ENCODE data around the gene CDH4. TPM values are rescaled to one million over a fixed set of nuclear protein-coding genes. Genes with fewer than 3 reads are reported as not detected.

The CDH4 gene
- total RNA-seq, 1 donor from 2014 or later: 0.08 TPM

GRCh38 chr20:61629602-61630390 is 377.7 kb downstream of the CDH4 start:
- no peak for DNase-seq (ENCODE audit: missing footprints)
- ATAC-seq: no peak
- intact Hi-C loops (cut with DNase I): no loop called here

- DNase-seq (ENCODE audit: missing footprints): no peak
- intact Hi-C loops (cut with DNase I): no loop called here
Observed at GRCh38 chr20:61630391-61630650, 378.3 kb downstream of the CDH4 start.

GRCh38 chr20:61630816-61631215 is 378.8 kb downstream of the CDH4 start:
- intact Hi-C loops (cut with DNase I): no loop called here
- ATAC-seq (no peak), DNase-seq (ENCODE audit: missing footprints) (no peak)

More at GRCh38 chr20:61630391-61630650, 378.3 kb downstream of the CDH4 start:
- no peak for ATAC-seq

GRCh38 chr20:61631751-61632150 is 379.7 kb downstream of the CDH4 start:
- intact Hi-C loops (cut with DNase I): no loop called here
- ATAC-seq (no peak), DNase-seq (ENCODE audit: missing footprints) (no peak)

- intact Hi-C loops (cut with DNase I): no loop called here
Observed at GRCh38 chr20:61633004-61633403, 380.9 kb downstream of the CDH4 start.

GRCh38 chr20:61634376-61635145 is 382.5 kb downstream of the CDH4 start:
- intact Hi-C loops (cut with DNase I): no loop called here

More at GRCh38 chr20:61633004-61633403, 380.9 kb downstream of the CDH4 start:
- ATAC-seq (no peak), DNase-seq (ENCODE audit: missing footprints) (no peak)

GRCh38 chr20:61635721-61636455 is 383.8 kb downstream of the CDH4 start:
- no peak for DNase-seq (ENCODE audit: missing footprints)
- intact Hi-C loops (cut with DNase I): no loop called here
- ATAC-seq: no peak

More at GRCh38 chr20:61634376-61635145, 382.5 kb downstream of the CDH4 start:
- no peak for DNase-seq (ENCODE audit: missing footprints)
- ATAC-seq: no peak

GRCh38 chr20:61636531-61637116 is 384.6 kb downstream of the CDH4 start:
- intact Hi-C loops (cut with DNase I): no loop called here
- DNase-seq (ENCODE audit: missing footprints): no peak
- no peak for ATAC-seq

- DNase-seq (ENCODE audit: missing footprints) (no peak), ATAC-seq (no peak)
- intact Hi-C loops (cut with DNase I): no loop called here
Observed at GRCh38 chr20:61638802-61639585, 386.9 kb downstream of the CDH4 start.

- DNase-seq (ENCODE audit: missing footprints): no peak
- ATAC-seq: no peak
- intact Hi-C loops (cut with DNase I): no loop called here
Observed at GRCh38 chr20:61640131-61640870, 388.2 kb downstream of the CDH4 start.

- no peak for DNase-seq (ENCODE audit: missing footprints)
- intact Hi-C loops (cut with DNase I): no loop called here
Observed at GRCh38 chr20:61640871-61641245, 388.8 kb downstream of the CDH4 start.

GRCh38 chr20:61643656-61644377 is 391.8 kb downstream of the CDH4 start:
- ATAC-seq: peak; percentile 85
- DNase-seq (ENCODE audit: missing footprints): no peak
- intact Hi-C loops (cut with DNase I): no loop called here

More at GRCh38 chr20:61640871-61641245, 388.8 kb downstream of the CDH4 start:
- no peak for ATAC-seq

- intact Hi-C loops (cut with DNase I): no loop called here
- no peak for DNase-seq (ENCODE audit: missing footprints)
- ATAC-seq: peak; percentile 43
Observed at GRCh38 chr20:61644378-61645076, 392.5 kb downstream of the CDH4 start.

- ATAC-seq (no peak), DNase-seq (ENCODE audit: missing footprints) (no peak)
- intact Hi-C loops (cut with DNase I): no loop called here
Observed at GRCh38 chr20:61645732-61646131, 393.7 kb downstream of the CDH4 start.

GRCh38 chr20:61646453-61646852 is 394.4 kb downstream of the CDH4 start:
- intact Hi-C loops (cut with DNase I): no loop called here
- DNase-seq (ENCODE audit: missing footprints) (no peak), ATAC-seq (no peak)

GRCh38 chr20:61646986-61647385 is 394.9 kb downstream of the CDH4 start:
- DNase-seq (ENCODE audit: missing footprints) (no peak), ATAC-seq (no peak)
- intact Hi-C loops (cut with DNase I): no loop called here

- ATAC-seq (no peak), DNase-seq (ENCODE audit: missing footprints) (no peak)
- intact Hi-C loops (cut with DNase I): no loop called here
Observed at GRCh38 chr20:61647702-61648101, 395.6 kb downstream of the CDH4 start.

Data from Right ventricle myocardium inferior (tissue), 1 donor.